GM19035 (cell line): ENCODE data around the gene DNAJC18.

Source experiments
- ATAC-seq: cut with Tn5 transposase; IDR thresholded peaks from one replicate; pipeline ENCODE4 v1.9.1; 2021; ENCODE audit not compliant: unreplicated experiment

Gene DNAJC18

DNA sequence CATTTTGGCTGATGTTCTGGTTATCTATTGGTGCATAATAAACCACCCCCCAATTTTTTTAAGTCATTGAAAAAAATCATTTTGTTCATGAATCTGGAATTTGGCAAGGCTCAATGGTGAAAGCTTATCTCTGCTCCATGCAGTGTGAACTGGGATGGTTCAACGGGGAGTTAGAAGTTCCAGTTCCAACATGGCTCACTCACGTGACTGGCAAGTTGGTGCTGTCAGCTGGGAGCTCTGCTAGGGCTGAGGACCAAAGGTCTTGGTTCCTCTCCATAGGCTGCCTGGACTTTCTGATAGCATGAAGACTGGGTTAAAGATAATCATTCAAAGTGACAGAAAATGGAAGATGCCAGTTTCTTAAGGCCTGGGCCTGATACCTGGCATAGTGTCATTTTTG is 32.4 kb downstream of the DNAJC18 start:
- no peak for ATAC-seq

DNA sequence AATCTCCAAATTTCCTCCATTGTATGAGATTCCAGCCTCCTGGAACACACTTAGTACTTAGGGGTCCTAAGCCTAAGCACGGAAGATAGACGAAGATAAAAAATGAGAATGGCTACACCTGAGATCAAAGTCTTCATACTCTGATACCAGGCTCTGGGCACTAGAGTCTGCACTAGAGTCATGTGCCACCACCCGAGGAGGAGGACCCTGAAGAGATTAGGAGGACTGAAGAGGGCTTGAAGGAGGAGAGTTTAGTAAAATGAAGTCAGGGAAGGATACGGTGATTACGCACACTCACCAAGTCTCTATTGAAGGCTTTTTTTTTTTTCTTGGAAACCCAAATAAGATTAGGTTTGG is 34.9 kb downstream of the DNAJC18 start:
- ATAC-seq, result no peak

- ATAC-seq, result peak; percentile 84
Observed at GRCh38 chr5:139403787-139404483, 35.4 kb downstream of the DNAJC18 start, which contains the start of gene SPATA24. Gene SPATA24, minus strand, starts transcription at chr5:139404089. Its CDS starts 29 bp downstream, at chr5:139404060.

DNA sequence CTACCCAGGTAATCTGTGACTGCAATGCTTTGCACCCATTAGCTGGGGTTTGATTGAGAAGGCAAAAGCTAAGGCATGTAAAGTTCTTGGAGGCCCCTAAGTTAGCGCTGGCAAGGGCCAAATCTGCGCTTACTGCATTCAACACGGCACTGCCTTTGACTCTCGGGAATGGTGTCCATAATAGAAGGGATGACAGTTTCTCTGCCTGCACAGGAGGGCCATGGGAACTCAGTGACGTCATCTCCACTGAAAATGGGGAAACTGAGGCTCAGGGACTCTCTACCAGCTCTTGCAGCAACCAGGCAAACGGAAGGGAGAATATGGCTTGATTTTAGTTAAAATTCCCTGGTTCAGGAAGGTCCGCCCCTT is 35.9 kb downstream of the DNAJC18 start:
- ATAC-seq, result peak; percentile 0

DNA sequence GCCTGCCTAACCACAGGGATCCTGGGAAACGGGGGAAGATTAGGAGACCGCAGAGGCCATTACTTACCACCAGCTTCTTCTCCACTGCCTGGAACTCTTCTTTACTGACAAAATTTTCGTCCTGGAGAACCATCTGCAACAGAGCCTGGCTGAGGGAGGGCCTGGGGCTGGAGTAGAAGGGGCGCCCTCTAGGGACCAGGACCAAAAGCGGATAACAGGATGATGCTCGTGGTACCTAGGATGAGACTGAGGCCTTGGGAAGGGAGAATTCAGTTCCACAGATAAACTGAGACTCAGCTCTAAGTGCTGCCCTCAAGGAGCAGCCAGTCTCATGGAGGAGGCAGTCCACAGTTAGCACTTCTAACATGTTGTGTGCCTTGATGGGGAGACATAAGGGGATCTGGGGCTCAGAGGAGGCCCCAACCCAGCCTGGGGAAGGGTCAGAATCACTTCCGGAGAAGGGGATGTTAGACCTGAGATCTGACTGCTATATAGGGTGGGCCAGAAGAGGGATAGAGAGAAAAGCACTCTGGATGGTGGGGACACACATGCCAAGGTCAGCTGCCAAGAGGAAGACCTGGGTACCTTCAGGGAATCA is 36.7 kb downstream of the DNAJC18 start:
- no peak for ATAC-seq

DNA sequence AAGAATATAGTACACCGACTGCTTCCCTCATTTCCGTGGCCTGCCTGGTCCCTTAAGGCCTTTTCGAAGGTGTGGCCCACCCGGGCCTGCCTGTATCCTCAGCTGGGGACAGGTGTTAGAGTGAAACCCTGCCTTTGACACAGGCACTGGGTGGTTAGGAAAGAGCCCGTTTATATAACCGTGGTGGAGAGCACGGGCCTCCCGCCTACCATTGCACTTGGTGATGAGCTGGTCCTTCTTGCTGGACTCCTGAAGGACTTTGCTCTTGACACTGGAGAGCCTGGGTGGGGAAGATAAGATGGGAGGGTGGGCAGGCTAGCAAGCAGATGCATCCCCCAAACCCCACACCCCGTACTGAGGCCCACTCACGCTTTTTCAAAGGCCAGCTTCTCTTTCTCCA is 37.8 kb downstream of the DNAJC18 start:
- no peak for ATAC-seq

- no peak for ATAC-seq
Observed at GRCh38 chr5:139399501-139400121, 39.7 kb downstream of the DNAJC18 start.

- ATAC-seq, result no peak
Observed at GRCh38 chr5:139397921-139398320, 41.4 kb downstream of the DNAJC18 start.

- ATAC-seq, result no peak
Observed at GRCh38 chr5:139396691-139397090, 42.6 kb downstream of the DNAJC18 start.

DNA sequence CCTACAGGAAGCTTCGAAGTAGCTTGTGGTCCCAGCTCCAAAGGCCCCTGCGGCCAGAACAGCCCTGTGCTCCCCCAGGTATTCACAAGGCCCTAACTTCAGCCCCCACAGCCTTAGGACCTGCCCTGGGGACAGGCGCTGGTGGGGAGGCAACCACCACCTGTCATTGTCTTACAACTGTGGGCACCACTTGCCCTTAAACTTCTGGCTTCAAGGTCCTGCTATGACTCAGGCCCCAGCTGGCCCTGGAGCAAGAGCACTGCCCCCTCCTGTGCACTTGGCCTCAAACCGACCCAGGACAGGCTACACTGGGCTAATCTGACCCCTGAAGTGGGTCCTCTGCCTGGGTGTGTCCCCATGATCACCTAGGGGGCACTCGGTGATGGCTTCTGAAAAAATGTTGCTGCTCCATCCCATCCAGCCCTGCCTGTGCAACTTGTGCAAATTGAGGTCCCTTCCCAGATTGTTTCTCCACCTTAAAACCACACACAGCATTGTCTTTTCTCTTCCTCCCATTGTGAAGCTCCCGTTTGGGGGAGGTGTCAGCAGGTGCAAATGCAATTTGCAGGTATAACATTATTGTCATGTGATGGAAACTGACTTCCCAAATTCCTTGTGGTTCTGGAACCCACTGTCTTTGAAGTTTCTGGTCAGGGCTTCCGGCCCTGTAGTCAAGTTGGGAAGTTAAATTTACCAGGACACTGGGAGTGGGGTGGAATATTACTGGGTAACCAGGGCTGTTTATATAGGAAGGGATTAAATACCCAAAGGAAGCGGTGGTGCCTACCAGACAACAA is 43.3 kb downstream of the DNAJC18 start:
- no peak for ATAC-seq

DNA sequence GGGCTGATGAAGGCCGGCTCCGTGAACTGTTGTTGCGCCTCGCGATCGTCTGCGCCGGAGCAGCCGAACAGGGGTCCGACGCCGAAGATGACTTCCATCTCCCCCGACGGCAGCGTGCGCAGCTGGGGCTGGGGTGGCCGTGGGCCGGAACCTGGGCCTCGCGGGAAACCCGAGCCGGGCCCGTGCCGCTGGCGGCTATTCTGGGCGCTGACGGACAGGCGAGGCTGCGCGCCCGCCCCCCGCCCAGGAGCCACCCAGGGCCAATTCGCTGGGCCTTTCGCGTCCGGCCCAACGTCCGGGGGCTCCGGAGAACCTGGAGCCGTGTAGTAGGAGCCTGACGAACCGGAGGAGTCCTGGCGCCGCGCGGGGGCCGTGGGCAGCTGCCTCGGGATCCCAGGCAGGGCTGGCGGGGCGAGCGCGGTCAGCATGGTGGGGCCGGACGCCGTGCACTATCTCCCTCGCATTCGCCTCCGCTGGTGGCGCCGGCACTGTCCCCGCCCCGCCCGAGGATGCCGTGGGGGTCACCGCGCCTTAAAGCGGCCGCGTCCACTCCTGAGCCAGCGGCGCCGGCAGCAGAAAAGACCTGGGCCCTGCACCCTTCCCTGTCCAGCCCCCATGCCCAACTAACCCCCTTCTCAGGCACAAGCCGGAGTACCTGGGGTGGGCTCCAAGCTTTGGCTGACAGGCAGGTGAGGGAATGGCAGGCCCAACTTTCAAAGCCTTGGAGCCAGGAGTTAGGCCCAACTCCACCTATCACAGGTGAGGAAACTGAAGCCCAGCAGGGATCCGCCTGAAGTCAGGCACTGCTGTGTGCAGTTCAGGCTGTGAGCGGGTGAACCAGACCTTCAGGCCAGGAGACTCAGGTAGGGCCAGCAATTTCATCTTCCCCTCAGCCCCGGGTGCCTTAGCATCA is 44.4 kb downstream of the DNAJC18 start, which contains the start of gene PROB1:
Gene PROB1, minus strand, starts transcription at position 451 of the 913 bp plus-strand sequence. Its CDS starts 23 bp downstream, at position 428.
- no peak for ATAC-seq

- ATAC-seq, result no peak
Observed at GRCh38 chr5:139394123-139394653, 45.1 kb downstream of the DNAJC18 start.

- no peak for ATAC-seq
Observed at GRCh38 chr5:139393497-139394122, 45.7 kb downstream of the DNAJC18 start.

- peak; percentile 48 for ATAC-seq
Observed at GRCh38 chr5:139392678-139393496, 46.4 kb downstream of the DNAJC18 start.

- ATAC-seq, result peak; percentile 12
Observed at GRCh38 chr5:139392324-139392677, 47.0 kb downstream of the DNAJC18 start.

DNA sequence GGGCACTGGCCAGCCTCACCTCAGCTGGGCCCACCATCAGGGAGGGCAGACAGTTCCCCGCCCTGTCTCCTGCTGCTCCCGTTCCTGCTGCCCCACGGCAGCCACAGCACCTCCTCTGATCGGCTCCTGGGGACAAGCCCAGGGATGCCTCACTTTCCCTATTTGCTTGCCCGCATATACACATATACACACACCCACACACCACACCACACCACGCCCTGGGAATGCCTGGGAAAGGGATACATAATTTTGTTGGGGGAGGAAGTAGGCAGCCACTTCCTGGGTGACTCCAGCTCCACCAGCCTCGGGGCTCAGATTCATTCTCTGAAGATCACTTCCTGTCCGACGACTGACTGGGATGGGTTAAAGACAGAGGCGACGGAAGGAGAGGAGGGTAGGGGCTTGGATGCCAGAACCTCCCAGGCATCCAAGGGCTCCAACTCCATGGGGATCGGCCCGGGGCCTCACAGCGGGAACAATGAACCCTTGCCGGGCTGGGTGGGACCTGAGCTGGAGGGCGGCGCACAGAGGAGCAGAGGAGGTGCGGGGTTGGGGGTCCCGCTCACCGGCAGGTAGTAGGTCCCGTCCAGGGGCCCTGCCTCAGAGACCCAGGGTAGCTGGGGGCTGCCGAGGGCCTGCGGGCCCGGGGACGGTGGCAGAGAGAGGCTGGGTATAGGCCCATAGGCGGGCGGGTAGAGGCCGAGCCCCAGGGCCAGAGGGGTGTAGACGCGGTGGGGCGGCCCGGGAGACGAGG is 47.6 kb downstream of the DNAJC18 start:
- no peak for ATAC-seq

GRCh38 chr5:139390639-139391569 is 48.4 kb downstream of the DNAJC18 start:
- no peak for ATAC-seq
